ENCODE results near the gene XPR1. TPM values are rescaled to one million over a fixed set of nuclear protein-coding genes. Genes with fewer than 3 reads are reported as not detected.

The XPR1 gene
- total RNA-seq, 4 donors from 2014 or later, result 29.4 to 42.2 (median 33.7) TPM

DNA sequence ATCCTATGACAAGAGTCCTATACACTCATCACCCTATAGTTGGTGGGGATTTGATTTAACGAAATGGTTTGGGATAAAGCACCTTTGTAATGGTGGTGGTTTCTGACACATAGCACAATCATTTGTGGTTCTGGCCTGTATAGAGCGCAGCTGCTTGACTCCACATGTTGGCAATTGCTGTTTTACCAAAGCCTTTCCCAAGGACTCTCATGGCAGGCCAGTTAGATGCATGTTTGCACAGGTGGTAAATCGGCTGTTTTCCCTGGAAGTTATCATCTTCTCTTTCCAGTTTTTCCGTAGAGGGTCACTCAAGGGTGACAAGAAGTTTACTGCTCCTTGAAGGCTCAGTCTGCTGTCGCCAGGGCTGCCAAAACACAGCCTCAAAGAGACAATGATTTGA, 17.1 kb upstream of the XPR1 start:
- 50 to 68% methylated on average over 5 of the region's 5 CpGs for whole genome bisulfite sequencing, 2 donors
- no peaks in the 10 kb centered on the region for H3K36me3 ChIP-seq
- H3K27ac ChIP-seq, result peak overlapping the region in 1 of 3 donors; percentile 48
- H3K4me1 ChIP-seq, result peaks cover 4 to 19% of the 10 kb centered on the region in 2 donors
- TF ChIP-seq, protein P1, sequence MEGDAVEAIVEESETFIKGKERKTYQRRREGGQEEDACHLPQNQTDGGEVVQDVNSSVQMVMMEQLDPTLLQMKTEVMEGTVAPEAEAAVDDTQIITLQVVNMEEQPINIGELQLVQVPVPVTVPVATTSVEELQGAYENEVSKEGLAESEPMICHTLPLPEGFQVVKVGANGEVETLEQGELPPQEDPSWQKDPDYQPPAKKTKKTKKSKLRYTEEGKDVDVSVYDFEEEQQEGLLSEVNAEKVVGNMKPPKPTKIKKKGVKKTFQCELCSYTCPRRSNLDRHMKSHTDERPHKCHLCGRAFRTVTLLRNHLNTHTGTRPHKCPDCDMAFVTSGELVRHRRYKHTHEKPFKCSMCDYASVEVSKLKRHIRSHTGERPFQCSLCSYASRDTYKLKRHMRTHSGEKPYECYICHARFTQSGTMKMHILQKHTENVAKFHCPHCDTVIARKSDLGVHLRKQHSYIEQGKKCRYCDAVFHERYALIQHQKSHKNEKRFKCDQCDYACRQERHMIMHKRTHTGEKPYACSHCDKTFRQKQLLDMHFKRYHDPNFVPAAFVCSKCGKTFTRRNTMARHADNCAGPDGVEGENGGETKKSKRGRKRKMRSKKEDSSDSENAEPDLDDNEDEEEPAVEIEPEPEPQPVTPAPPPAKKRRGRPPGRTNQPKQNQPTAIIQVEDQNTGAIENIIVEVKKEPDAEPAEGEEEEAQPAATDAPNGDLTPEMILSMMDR (IDR thresholded peaks at IDR 0.05), result no peak
- TF ChIP-seq POLR2A (IDR thresholded peaks at IDR 0.05), result no peak
- H3K9me3 ChIP-seq, result no peaks in the 10 kb centered on the region
- intact Hi-C loops (cut with DNase I), result no loop called here
- H3K27me3 ChIP-seq, result no peaks in the 10 kb centered on the region
- no peak overlapping the region for H3K4me3 ChIP-seq (replicated peaks in 1 of 3)
- DNase-seq, result peak; percentile 37 to 38

DNA sequence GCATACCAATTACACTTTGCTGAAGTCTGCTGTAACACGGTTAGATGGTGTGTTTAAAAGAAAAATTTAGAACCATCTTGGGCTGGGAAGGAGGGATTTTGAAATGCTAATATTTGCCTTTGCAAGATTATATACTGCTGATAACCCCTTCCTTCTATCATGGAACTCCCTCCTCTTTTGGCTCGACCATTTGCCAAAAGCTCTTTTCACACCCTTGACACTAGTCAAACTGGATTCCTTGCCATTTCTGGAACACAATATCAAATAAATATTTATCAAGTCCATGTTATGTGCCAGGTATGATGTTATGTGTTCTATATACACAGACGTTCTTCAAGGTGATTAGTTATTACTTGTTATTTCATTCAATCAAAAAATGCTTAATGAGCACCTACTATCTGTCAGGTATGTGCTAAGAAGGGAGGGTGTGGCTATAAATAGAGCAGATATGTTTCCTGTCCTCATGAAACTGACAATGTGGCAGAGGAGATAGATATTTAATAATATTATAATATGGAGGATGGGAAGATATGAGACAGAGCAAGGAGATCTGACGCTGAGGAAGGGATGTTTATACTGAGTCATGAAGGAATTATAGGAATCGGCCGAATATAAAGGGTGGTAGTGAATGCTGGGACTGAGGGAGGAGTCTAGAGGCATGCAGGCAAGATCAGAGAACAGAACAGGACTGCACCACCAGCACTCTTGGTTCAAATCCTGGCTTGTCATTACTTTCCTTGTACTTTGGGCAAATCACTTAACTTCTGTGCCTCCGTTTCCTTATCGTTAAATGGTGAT, 16.1 kb upstream of the XPR1 start:
- 78 to 80% methylated on average over 8 of the region's 8 CpGs for WGBS, 2 donors
- intact Hi-C loops (cut with DNase I), result no loop called here

DNA sequence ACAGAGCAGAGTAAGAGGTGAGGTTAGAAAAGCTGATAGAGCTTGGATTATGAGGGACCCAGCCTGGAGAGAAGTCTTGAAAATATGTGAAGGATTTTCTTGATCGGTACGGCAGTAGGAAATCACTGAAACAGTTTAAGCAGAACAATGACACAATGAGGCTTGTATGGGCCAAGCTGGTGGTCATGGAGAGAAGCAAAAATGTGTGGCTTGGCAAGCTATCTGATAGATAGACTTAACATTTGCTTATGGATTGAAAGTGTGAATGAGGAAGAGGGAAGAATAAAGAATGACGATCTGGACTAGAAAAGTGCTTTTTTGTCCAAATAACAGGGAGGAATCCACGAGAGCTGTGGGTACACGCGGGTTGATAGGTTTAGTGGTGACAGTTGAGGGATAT, 15.4 kb upstream of the XPR1 start:
- TF ChIP-seq POLR2A (IDR thresholded peaks at IDR 0.05), result no peak
- Histone ChIP-seq H3K27ac (no peak overlapping the region), H3K9me3 (no peaks in the 10 kb centered on the region), H3K4me3 (replicated peaks in 1 of 3) (no peak overlapping the region), H3K4me1 (peaks cover 4 to 19% of the 10 kb centered on the region in 2 donors), H3K36me3 (no peaks in the 10 kb centered on the region), H3K27me3 (no peaks in the 10 kb centered on the region)
- no peak for DNase-seq
- intact Hi-C loops (cut with DNase I), result no loop called here
- 90 to 93% methylated on average over 6 of the region's 6 CpGs for WGBS, 2 donors

More for the DNA sequence above, 16.1 kb upstream of the XPR1 start:
- TF ChIP-seq POLR2A (IDR thresholded peaks at IDR 0.05), result no peak
- TF ChIP-seq, protein P1 (IDR thresholded peaks at IDR 0.05), result no peak
- peaks cover 4 to 19% of the 10 kb centered on the region in 2 donors for H3K4me1 ChIP-seq
- no peaks in the 10 kb centered on the region for H3K9me3 ChIP-seq
- H3K27ac ChIP-seq, result peak overlapping the region in 1 of 3 donors; percentile 48
- H3K4me3 ChIP-seq (replicated peaks in 1 of 3), result no peak overlapping the region
- H3K36me3 ChIP-seq, result no peaks in the 10 kb centered on the region
- H3K27me3 ChIP-seq, result no peaks in the 10 kb centered on the region
- no peak for DNase-seq

DNA sequence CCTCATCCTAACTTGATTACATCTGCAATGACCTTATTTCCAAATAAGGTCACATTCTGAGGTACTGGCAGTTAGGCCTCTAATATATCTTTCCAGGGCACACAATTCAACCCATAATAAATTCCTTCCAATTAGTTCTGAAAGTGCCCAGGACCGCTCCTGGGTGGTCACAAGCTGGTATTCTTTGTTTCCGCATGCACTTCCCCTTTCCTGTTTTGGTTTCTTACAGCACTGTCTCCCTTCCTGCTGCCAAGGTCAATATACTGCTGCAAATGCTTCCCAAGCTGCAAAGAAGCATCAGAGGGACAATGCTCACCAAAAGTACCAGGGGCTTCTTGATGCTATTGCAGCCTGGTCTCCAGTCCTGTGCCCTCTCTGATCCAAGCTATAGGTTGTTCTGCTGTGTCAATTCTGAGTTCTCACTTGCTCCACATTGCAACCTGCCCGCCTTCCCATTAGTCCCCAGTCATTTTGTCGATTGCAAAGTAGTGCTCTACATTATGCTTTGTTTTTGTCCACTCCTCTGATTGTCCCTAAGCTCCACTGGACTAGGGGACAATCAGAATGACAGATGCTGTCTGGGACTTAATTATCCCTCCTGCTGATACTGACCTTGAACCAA, 13.9 kb upstream of the XPR1 start:
- intact Hi-C loops (cut with DNase I), result no loop called here
- Histone ChIP-seq H3K9me3 (no peaks in the 10 kb centered on the region), H3K36me3 (no peaks in the 10 kb centered on the region), H3K27me3 (no peaks in the 10 kb centered on the region), H3K4me3 (replicated peaks in 1 of 3) (no peak overlapping the region), H3K27ac (no peak overlapping the region), H3K4me1 (peaks cover 4 to 19% of the 10 kb centered on the region in 2 donors)
- DNase-seq, result no peak
- TF ChIP-seq, protein P1 (IDR thresholded peaks at IDR 0.05), result no peak
- TF ChIP-seq POLR2A (IDR thresholded peaks at IDR 0.05), result no peak
- 89 to 95% methylated on average over 4 of the region's 4 CpGs for WGBS, 2 donors

DNA sequence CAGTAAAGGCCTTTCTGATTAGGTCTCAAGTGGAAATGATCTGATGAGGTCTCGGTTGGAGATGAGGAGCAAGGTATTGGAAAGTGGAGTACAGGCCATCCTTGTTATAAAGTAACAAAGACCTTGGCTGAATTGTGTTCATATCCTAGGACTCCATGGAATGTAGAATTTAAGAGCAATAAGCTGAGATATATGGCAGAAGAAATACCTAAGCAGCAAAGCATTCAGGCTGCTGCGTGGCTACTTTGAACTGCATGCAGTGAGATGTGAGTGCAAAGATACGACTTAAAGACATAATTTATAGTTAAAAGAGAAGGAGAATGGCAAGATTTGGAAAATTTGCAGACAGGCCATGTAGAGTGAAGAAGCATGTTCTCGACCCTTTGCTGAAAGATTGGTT, 11.2 kb upstream of the XPR1 start:
- intact Hi-C loops (cut with DNase I), result no loop called here
- H3K27ac ChIP-seq, result no peak overlapping the region
- H3K9me3 ChIP-seq, result no peaks in the 10 kb centered on the region
- TF ChIP-seq, protein P1 (IDR thresholded peaks at IDR 0.05), result no peak
- no peak for TF ChIP-seq POLR2A (IDR thresholded peaks at IDR 0.05)
- H3K27me3 ChIP-seq, result no peaks in the 10 kb centered on the region
- no peak overlapping the region for H3K4me3 ChIP-seq (replicated peaks in 1 of 3)
- 85 to 92% methylated on average over 4 of the region's 4 CpGs for WGBS, 2 donors
- H3K36me3 ChIP-seq, result no peaks in the 10 kb centered on the region
- H3K4me1 ChIP-seq, result peaks cover 0 to 8% of the 10 kb centered on the region in 2 donors
- DNase-seq, result no peak
